ENCODE data around the gene ARHGAP6.

Gene ARHGAP6

GRCh38 chrX:11429538-11430085 lies 236.1 kb downstream of the ARHGAP6 start:
- no peak for DNase-seq (ENCODE audit: low read depth in 3 of 3)

DNA sequence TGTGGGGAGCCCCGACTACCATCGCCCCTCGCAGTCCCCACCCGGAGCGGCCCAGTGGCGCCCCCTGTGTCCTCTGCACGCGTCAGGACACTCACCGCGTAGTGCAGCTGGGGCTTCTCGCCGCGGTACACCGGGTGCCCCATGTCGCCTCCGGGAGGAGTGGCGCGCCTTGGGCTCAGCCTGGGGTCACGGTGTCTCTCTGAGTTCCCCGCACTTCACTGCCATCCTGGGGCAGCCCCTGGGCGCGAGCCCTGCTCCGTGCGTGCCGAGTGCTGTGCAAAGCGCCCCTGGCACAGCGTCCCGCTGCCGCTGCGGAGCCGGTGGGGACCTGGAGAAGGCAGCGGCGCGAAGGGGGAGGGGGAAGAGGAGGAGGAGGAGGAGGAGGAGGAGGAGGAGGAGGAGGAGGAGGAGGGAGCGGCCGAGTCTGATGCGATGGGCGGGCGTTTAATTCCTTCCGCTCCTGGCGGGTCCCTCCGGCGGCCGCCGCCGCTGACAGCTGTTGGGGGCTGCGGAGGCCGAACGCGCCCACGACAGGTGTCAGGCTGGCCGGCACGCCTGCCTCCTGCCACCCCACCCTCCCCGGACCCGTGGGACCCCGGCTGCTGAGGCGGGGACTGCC lies 238.2 kb downstream of the ARHGAP6 start:
- DNase-seq (ENCODE audit: low read depth in 3 of 3): peak in 1 of 3 experiments; percentile 1

DNA sequence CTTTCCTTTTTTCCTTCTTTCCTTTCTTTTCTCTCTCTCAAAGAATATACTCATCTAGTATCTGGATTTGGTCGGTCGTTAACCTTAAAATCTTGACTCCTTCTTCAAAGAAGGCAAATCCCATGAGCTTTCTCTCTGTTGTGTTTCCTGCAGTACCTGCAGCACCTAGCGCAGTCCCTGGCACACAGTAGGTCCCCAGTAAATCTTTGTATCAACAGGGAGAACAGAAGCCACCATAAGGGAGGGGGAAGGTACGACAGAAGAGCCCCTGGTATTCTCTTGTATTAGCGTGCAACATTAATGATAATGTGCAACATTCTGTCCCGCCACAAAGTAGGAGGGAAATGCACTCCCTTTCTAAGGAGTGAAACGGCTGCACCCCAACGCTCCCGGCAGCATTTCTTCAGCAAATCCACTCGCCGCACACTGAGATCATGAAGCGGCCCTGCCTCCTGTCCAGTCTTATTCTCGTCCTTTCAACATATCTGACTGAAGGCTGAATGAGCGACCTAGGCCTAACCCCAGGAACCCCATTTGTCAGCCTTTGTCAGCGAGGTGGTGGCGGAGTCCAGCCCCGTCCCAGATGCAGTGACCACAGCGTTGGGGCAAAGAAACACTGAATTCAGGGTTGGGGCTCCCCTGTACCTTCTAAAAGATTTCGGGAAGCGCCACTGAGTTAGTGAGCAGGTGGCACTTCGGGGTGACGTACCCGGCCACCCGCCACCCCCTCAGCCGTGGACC lies 238.8 kb downstream of the ARHGAP6 start:
- DNase-seq (ENCODE audit: low read depth in 3 of 3): no peak

DNA sequence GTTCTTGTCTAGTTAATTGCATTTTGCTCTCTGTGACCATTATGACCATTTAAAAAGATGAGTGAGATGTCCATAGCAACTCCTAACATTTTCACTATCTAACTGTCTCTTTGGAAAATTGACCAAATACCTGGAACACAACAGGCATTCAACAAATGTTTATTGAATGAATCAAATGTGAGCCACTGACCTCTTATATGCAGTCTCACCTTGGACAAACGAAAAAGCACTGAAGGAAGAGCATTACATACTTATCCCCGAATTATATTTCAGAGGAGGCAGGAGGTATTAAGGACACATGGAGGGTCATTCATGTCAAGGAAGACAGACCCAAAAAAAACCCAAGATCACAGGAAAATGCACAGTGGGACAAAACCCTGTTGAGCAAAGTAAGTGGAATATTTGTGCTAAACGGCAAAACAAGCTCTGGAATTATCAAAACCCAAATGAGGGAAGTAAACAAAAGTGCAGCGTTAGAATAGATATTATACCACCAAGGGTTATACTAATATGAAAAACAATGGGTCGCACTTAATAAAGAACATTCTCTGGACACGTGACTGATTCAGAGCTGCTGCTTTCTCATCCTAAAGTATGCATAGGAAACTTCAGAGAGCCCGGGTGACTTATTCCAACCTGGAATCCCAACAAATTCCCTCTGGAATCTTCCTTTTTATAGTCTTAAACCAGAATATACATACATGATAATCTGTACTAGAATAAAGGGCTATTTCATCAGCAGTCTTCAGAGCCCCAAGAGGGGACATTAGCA lies 240.6 kb downstream of the ARHGAP6 start:
- no peak for DNase-seq (ENCODE audit: low read depth in 3 of 3)

- no peak for DNase-seq (ENCODE audit: low read depth in 3 of 3)
Measured at GRCh38 chrX:11423949-11424348, 241.8 kb downstream of the ARHGAP6 start.

GRCh38 chrX:11423362-11423818 lies 242.3 kb downstream of the ARHGAP6 start:
- DNase-seq (ENCODE audit: low read depth in 3 of 3): no peak

GRCh38 chrX:11422525-11422857 lies 243.2 kb downstream of the ARHGAP6 start:
- DNase-seq (ENCODE audit: low read depth in 3 of 3): no peak

DNA sequence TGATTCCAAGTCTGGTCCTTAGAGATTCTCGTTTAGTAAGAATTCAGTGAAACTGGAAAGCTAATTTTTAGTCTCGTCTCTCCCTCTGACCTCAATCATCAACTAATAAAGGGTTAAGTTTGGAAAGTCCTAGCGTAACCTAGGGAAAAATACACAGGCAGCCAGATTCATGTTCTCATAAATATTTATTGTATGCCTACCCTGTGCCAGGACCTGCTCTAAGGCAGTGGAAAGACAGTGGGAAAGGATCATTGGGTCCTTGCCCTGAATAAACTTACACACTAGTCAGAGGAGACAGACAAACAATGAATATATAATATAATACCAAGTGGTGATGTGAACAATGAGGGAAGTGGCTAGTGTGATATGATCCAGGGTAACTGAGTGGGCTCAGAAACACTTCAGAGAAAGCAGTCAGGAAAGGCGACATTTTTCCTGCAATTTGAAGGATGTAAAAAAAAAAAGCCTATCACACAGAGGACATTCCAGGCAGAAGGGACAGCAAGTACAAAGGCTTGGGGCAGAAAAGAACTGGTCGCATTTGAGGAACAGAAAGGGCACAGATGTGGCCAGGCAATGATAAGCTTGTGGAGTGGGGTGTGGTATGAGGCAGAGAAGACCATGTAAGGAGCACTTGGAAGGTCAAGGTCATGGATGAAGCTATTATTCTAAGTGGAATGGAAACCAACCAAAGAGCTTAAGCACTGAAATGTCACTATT lies 243.8 kb downstream of the ARHGAP6 start:
- no peak for DNase-seq (ENCODE audit: low read depth in 3 of 3)

DNA sequence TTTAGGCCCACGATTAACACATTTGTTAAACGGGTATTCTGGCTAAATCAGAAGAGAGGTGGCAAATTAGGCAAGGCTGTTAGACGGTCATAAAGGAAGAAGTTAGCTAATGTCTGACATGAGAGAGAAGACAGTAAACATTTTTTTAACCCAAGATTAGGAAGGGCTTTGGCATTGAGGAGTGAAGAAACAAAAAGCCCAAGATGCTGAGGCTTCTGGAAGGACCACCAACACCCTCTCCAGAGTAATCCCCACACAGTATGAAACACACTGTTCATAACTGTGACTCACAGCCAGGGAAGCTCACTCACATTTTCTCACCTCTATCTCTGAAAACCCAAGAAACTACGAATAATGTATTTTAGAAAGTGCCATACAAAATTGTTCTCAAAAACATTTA lies 244.9 kb downstream of the ARHGAP6 start:
- no peak for DNase-seq (ENCODE audit: low read depth in 3 of 3)

- DNase-seq (ENCODE audit: low read depth in 3 of 3): no peak
Measured at GRCh38 chrX:11419102-11419501, 246.6 kb downstream of the ARHGAP6 start.

DNA sequence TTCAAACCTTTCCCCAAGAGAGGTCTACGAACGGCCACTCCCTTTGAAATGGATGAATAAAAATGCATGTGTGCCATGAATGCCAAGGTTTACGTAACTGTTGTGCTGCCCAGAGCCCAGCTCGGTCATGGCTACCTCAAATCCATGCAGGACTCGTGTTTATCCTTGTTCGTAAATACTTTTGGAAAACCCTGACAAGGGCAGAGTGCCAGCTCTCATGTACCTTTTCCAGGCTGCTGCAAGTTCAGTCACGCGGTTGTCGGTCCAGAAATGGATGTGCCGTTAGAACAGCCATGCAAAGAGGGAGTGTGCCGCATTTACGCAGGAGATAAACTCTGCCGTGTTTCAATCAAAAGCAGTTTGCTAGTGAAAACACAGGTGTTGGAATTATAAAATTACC lies 249.1 kb downstream of the ARHGAP6 start:
- no peak for DNase-seq (ENCODE audit: low read depth in 3 of 3)

DNA sequence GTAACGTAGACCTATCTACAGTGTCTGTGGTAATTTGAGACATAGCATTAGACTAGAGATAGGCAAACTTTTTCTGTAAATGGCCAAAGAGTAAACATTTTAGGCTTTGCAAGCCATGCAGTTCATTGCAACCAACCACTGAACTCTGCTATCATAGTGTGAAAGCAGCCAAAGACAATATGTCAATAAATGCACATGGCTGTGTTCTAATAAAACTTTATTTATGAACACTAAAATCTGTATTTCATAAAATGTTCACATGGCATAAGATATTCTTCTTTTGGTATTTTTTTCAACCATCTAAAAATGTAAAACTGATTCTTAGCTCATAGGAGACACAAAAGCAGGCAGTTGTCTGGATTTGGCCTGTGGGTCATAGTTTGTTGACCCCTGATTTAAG lies 251.6 kb downstream of the ARHGAP6 start:
- no peak for DNase-seq (ENCODE audit: low read depth in 3 of 3)

- DNase-seq (ENCODE audit: low read depth in 3 of 3): no peak
Measured at GRCh38 chrX:11412715-11413623, 252.8 kb downstream of the ARHGAP6 start.

DNA sequence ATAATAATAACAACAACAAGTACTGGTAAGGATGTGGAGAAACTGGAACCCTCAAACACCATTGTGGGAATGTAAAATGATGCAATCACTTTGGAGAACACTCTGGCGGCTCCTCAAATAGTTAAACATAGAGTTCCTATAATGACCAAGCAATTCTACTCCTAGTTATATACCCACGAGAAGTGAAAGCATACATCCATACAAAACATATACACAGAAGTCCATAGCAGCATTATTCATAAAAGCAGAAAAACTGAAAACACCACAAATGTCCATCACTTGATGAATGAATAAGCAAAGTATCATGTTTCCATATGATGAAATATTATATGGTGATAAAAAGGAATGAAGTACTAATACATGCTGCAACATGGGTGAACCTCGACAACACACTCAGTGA lies 255.8 kb downstream of the ARHGAP6 start:
- DNase-seq (ENCODE audit: low read depth in 3 of 3): no peak

- DNase-seq (ENCODE audit: low read depth in 3 of 3): no peak
Measured at GRCh38 chrX:11408783-11409182, 256.9 kb downstream of the ARHGAP6 start.

DNA sequence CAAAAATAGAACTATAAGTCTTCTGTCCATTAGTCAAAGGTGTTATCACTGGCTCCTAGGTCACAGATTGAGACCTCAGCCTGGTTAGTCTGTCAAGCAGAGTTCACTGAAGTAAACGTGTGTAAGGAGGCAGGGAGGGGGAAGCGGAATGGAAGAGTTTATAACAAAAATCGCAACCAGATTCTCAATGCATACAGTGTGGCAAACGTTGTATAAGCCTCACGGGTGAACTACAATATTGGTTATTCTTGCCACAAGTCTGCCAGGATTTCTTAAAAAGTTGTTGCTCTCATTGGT lies 257.7 kb downstream of the ARHGAP6 start:
- DNase-seq (ENCODE audit: low read depth in 3 of 3): no peak

- no peak for DNase-seq (ENCODE audit: low read depth in 3 of 3)
Measured at GRCh38 chrX:11407331-11408108, 258.2 kb downstream of the ARHGAP6 start.

- no peak for DNase-seq (ENCODE audit: low read depth in 3 of 3)
Measured at GRCh38 chrX:11406109-11406765, 259.5 kb downstream of the ARHGAP6 start.

- no peak for DNase-seq (ENCODE audit: low read depth in 3 of 3)
Measured at GRCh38 chrX:11403631-11404030, 262.1 kb downstream of the ARHGAP6 start.

DNA sequence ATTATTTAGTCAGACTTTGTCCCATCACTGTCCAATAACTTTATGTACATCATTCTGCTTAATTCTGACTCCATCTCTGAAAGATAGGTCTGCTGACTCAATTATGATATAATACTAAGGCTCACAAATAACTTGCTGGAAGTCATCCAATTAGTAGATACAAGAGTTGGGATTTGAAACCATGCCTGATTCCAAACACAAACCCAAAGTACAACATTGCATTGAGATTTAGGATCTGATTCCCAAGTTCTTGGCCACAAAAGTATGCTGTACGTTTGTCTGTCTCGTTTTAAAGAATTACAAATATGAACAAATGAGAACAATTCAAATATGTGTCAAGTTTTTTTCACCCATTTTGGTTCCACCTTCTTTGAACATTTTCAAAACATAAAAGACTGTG lies 263.8 kb downstream of the ARHGAP6 start:
- DNase-seq (ENCODE audit: low read depth in 3 of 3): no peak

All from stimulated activated CD4-positive, alpha-beta T cell treated with anti-CD3 and anti-CD28 coated beads, TNF-alpha, amount 100 ng/mL, for 24 hours (primary cell).